HUDEP-2 (cell line): Measurements from ENCODE around the gene HAPSTR1.
"Not testable (repeated sequence)": the region's sequence is repeated elsewhere in the genome, so short reads cannot be mapped to it uniquely, and the experiment has no call there.

ENCODE experiments used
- DNase-seq, 76 experiments: peaks; one replicate each; lab custom pipeline; 2025; ENCODE audit not compliant: unreplicated experiment in 76 of 76; lab: John Stamatoyannopoulos, UW

The HAPSTR1 gene

GRCh38 chr16:9070254-9070653, 21.2 kb upstream of the HAPSTR1 start:
- DNase-seq = no peak

GRCh38 chr16:9071377-9071776, 20.1 kb upstream of the HAPSTR1 start:
- DNase-seq = no peak

- no peak for DNase-seq
These were observed 18.6 kb upstream of the HAPSTR1 start for GRCh38 chr16:9072806-9073341.

- DNase-seq = no peak
These were observed 16.0 kb upstream of the HAPSTR1 start for GRCh38 chr16:9075299-9076071.

- DNase-seq = peak in 19 of 76 experiments; percentile 3 to 48 (median 18)
These were observed 14.2 kb upstream of the HAPSTR1 start for GRCh38 chr16:9077091-9077809.

- DNase-seq = peak in 64 of 76 experiments; percentile 10 to 90 (median 56)
These were observed 12.7 kb upstream of the HAPSTR1 start for GRCh38 chr16:9078467-9079429.

GRCh38 chr16:9079430-9079812, 12.0 kb upstream of the HAPSTR1 start:
- no peak for DNase-seq

GRCh38 chr16:9081158-9081557, 10.3 kb upstream of the HAPSTR1 start:
- no peak for DNase-seq

GRCh38 chr16:9081843-9082242, 9.6 kb upstream of the HAPSTR1 start:
- DNase-seq = peak in 3 of 76 experiments; percentile 1 to 13 (median 12)

GRCh38 chr16:9082422-9082821, 9.0 kb upstream of the HAPSTR1 start:
- no peak for DNase-seq

GRCh38 chr16:9087733-9088132, 3.7 kb upstream of the HAPSTR1 start:
- DNase-seq = not testable (repeated sequence)

GRCh38 chr16:9088848-9089247, 2.6 kb upstream of the HAPSTR1 start:
- no peak for DNase-seq

GRCh38 chr16:9089660-9090059, 1.8 kb upstream of the HAPSTR1 start:
- no peak for DNase-seq

GRCh38 chr16:9090101-9090959, 1.1 kb upstream of the HAPSTR1 start:
- peak in 25 of 76 experiments; percentile 11 to 60 (median 29) for DNase-seq

GRCh38 chr16:9091867-9092281, 430 bp downstream of the HAPSTR1 start:
- peak in 18 of 76 experiments; percentile 5 to 54 (median 20) for DNase-seq

- DNase-seq = peak in 8 of 76 experiments; percentile 4 to 29 (median 14)
These were observed 986 bp downstream of the HAPSTR1 start for GRCh38 chr16:9092282-9092977.

GRCh38 chr16:9092978-9093344, 1.5 kb downstream of the HAPSTR1 start:
- peak in 18 of 76 experiments; percentile 3 to 29 (median 18) for DNase-seq

GRCh38 chr16:9094011-9094846, 2.8 kb downstream of the HAPSTR1 start:
- peak in 1 of 76 experiments; percentile 3 for DNase-seq
